GM12874 (cell line): ENCODE data around the gene PCDH7.

Source experiments
- CTCF ChIP-seq: IDR thresholded peaks from 2 replicates; pipeline ENCODE4 v1.5.1; 2011; ENCODE audit warnings: low read depth, mild to moderate bottlenecking, control low read depth, low read length, moderate library complexity; ENCODE audit not compliant: insufficient read depth

PCDH7 gene

GRCh38 chr4:30717208-30718020 lies 2.8 kb upstream of the PCDH7 start:
- TF ChIP-seq CTCF = no peak

DNA sequence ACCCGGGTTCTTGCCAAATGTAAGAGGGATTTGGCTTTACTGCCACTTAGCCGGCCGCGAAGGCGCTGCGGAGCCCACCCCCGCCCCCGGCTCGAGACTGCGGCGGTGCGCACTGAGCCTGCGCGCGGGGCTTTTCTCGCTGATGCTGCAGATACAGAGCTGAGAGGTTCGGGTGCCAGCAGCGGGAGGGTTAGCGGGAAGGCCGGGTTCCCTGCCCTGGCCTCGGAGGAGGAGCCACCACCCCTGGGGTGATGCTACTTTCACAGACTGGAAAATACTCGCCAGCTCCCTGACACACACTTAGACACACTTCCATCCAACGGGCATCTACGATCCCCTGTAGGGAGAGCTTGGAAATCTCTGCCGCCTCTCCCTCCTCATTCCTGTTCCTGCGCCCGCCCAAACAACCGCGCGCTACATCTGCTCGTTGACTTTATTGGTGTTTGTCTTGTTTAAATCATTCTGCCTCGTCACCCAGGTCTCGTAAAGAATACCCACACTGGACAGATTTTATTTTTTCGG lies 2.1 kb upstream of the PCDH7 start:
- TF ChIP-seq CTCF = no peak

DNA sequence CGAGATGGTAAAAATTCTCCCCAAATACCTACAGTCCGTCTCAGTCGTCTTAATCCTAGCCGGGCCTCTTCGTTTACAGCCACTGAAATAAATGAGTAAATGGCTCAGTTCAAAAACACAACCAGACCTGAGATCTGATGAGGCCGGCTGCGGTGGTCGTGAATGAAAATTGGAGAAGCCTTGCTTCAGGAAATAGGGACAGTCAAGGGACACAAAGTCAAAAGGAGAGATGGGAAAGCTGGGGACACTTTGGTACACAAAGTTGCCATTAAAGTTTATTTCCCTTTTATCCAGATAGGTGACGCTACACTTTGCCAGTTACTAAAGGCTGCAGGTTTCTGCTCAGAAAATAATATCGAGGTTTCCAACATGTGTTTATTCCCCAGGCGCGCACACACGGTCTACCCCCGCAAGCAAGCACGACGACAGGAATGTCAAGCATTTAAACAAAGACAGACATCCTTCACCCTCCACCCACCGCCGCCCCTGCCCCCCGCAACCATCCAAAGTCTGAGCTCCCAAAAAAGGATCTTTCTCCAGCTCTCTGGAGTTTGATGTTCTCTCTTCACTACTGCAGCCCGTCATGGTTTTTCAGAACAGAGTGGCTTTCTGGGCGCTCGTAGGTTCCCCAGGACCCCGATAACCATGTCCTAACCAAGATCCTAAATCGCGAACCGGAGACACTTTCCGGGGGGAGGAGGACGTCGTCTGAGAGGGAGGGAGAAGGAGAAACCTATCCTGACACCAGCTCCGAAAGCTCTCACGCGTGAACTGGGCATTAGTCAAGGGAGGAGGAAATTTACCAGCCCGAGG lies 1.3 kb upstream of the PCDH7 start:
- TF ChIP-seq CTCF = no peak

DNA sequence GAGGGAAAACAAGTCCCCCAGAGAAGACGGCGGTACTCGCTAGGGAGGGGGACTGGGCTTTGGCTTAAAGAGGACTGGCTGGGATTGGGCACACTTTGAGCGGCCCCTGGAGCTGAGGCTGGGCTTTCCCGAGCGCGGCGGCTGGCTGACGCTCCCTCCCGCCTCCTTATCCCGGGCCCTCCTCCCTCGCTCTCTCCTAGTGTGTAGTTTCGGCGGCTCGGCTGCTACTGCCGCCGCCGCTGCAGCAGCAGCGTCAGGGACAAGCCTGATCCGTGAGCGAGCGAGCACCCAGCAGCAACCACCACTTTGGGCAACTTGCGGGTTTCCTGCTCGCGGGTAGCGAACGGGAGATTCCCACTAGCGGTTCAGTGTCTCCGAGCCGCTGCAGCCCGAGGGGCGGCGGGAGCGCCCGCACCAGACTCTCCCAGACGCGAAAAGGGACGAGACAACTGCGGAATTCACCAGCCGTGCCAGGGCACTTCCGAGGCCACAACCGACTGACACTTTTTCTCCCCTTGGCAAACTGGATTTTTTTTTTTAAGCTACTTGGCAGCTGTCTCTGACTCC lies 632 bp upstream of the PCDH7 start:
- no peak for TF ChIP-seq CTCF

GRCh38 chr4:30720661-30721184 lies 554 bp downstream of the PCDH7 start:
- TF ChIP-seq CTCF = no peak

DNA sequence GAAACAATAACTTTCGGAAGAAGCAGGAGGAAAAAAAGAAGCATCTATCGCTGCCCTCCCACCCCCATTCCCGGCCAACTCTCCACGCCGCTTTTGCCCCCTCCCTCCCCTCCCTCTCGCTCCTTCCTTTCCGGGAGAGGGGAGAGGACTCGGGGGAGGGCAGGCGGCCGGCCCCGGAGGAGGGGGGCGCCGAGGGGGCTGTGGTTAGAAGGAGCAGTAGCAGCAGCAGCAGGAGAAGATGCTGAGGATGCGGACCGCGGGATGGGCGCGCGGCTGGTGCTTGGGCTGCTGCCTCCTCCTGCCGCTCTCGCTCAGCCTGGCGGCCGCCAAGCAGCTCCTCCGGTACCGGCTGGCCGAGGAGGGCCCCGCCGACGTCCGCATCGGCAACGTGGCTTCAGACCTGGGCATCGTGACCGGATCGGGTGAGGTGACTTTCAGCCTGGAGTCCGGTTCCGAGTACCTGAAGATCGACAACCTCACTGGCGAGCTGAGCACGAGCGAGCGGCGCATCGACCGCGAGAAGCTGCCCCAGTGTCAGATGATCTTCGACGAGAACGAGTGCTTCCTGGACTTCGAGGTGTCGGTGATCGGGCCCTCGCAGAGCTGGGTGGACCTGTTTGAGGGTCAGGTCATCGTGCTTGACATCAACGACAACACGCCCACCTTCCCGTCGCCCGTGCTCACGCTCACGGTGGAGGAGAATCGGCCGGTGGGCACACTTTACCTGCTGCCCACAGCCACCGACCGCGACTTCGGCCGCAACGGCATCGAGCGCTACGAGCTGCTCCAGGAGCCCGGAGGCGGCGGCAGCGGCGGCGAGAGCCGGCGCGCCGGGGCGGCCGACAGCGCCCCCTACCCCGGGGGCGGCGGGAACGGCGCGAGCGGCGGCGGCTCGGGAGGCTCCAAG lies 1.3 kb downstream of the PCDH7 start:
- no peak for TF ChIP-seq CTCF
